Prostate gland (tissue), 2 donors: Measurements from ENCODE around the gene KCNH2.

Experiments
- POLR2A ChIP-seq: fragments of 450-650 bp; IDR thresholded peaks from one replicate; pipeline ENCODE4 v1.6.1; 2016; ENCODE audit warnings: antibody characterized with exemption, mild to moderate bottlenecking
- POLR2AphosphoS5 ChIP-seq: sonication (generic); formaldehyde crosslinking; IDR thresholded peaks from one replicate; pipeline ENCODE4 v1.6.1; 2017; ENCODE audit warnings: antibody characterized with exemption
- TF ChIP-seq, protein P1 (sequence below), 4 experiments: fragments of 200-600 bp in 2 of 4; fragments of 450-650 bp in 2 of 4; sonication (generic) in 2 of 4; IDR thresholded peaks; 1 replicate in 3 of 4; 2 replicates in 1 of 4; pipeline ENCODE4 v1.5.1; 2016 to 2019; ENCODE audit warnings: antibody characterized with exemption in 4 of 4, mild to moderate bottlenecking in 2 of 4, moderate library complexity in 2 of 4

DNA sequence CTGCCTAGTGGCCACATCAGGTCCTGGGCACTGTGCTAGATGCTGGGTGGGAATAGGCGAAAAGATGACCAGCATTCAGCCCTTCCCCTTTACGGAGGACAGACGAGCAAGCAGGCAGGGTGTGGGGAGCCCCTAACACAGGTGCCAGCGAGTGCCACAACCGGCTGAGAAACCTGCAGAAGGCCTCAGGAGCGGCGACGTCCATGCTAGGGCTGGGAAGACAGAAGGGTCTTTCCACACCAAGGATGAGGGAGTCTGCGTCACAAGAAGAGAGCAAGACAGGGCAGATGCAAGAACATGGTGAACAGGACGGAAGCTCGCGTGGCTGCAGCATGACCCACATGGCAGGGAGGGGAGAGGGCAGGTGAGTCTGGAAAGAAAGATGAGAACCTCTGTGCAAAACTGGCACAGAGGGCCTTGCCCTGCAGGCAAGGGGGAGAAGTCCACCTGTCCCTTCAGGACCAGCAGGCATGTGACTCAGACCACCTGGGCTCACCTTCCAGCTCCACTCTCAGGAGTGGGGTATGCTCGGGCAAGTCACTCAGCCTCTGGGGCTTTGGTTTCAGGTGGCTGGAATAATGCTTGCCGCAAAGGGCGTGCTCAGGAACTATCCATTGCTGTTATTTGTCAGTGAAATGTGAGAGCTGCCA lies 36.6 kb downstream of the KCNH2 start:
- TF ChIP-seq POLR2AphosphoS5 = no peak
- TF ChIP-seq, protein P1, sequence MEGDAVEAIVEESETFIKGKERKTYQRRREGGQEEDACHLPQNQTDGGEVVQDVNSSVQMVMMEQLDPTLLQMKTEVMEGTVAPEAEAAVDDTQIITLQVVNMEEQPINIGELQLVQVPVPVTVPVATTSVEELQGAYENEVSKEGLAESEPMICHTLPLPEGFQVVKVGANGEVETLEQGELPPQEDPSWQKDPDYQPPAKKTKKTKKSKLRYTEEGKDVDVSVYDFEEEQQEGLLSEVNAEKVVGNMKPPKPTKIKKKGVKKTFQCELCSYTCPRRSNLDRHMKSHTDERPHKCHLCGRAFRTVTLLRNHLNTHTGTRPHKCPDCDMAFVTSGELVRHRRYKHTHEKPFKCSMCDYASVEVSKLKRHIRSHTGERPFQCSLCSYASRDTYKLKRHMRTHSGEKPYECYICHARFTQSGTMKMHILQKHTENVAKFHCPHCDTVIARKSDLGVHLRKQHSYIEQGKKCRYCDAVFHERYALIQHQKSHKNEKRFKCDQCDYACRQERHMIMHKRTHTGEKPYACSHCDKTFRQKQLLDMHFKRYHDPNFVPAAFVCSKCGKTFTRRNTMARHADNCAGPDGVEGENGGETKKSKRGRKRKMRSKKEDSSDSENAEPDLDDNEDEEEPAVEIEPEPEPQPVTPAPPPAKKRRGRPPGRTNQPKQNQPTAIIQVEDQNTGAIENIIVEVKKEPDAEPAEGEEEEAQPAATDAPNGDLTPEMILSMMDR (IDR thresholded peaks at IDR 0.05) = no peak
- TF ChIP-seq POLR2A = no peak
